ENCODE measurements around the gene SLC27A1. TPM values are rescaled to one million over a fixed set of nuclear protein-coding genes. Genes with fewer than 3 reads are reported as not detected.

Gene SLC27A1
- total and polyA plus RNA-seq, 9 of the 15 experiments (the other 6 are each of a cell fraction or from before 2014, with no cell fraction given): 0.06 to 3.0 (median 1.1) TPM

GRCh38 chr19:17482877-17483604 lies 12.7 kb downstream of the SLC27A1 start (continued):
- TF ChIP-seq ZNF318 (IDR thresholded peaks at IDR 0.05; ENCODE audit: borderline replicate concordance in 1 of 2, low read depth in 1 of 2) (peak in 1 of 2 experiments; percentile 80; a peak in 2 of 4 replicates), XRCC3 (IDR thresholded peaks at IDR 0.05) (no peak), BCOR (IDR thresholded peaks at IDR 0.05) (0 out of 2 replicates have a peak, but pooled peaks have one; percentile 33), HDAC1 (IDR thresholded peaks at IDR 0.05) (no peak; a peak in 1 of 4 replicates), FIP1L1 (IDR thresholded peaks at IDR 0.05; ENCODE audit: low read depth, low read length, poor library complexity, severe bottlenecking) (no peak), TSC22D4 (tag; IDR thresholded peaks at IDR 0.05) (peak; percentile 100), POLR2AphosphoS2 (IDR thresholded peaks at IDR 0.05; ENCODE audit: low read length) (no peak), ZNF778 (CRISPR knock-in tag; IDR thresholded peaks at IDR 0.05) (no peak), PYGO2 (tag; IDR thresholded peaks at IDR 0.05) (no peak), TRIM24 (IDR thresholded peaks at IDR 0.05) (no peak), ZNF347 (CRISPR knock-in tag; IDR thresholded peaks at IDR 0.05; ENCODE audit: low read depth) (no peak)
